Right atrium auricular region (tissue), 2 donors: ENCODE results near the gene PSMD9. TPM values are rescaled to one million over a fixed set of nuclear protein-coding genes. Genes with fewer than 3 reads are reported as not detected.

ENCODE experiments used
- DNase-seq: peaks from one replicate; pipeline ENCODE4 v3.0.0-alpha.2; 2019; ENCODE audit warnings: low spot score
- H3K27ac ChIP-seq, 2 donors: fragments of 200-600 bp; sonication (generic); 1 replicate in 1 of 2; 2 replicates in 1 of 2; pipeline ENCODE4 v1.5.1; 2016 to 2019
- H3K27me3 ChIP-seq, 2 donors: fragments of 200-600 bp; sonication (generic); one replicate each; pipeline versions ENCODE4 v1.5.1 to v1.6.0; 2017 to 2019
- H3K36me3 ChIP-seq: fragments of 200-600 bp; sonication (generic); one replicate; pipeline ENCODE4 v1.5.1; 2016
- H3K4me1 ChIP-seq, 2 donors: fragments of 200-600 bp; sonication (generic); one replicate each; pipeline versions ENCODE4 v1.5.1 to v1.6.0; 2017 to 2019
- H3K4me3 ChIP-seq, 2 donors: fragments of 200-600 bp; sonication (generic); 1 replicate in 1 of 2; 2 replicates in 1 of 2; pipeline ENCODE4 v1.5.1; 2017 to 2019; ENCODE audit warnings: mild to moderate bottlenecking in 1 of 2, moderate library complexity in 1 of 2
- H3K9me3 ChIP-seq, 2 donors: fragments of 200-600 bp; sonication (generic); one replicate each; pipeline ENCODE4 v1.5.1; 2019
- total RNA-seq, 2 donors: library from RNA; depleted of rRNA; stranded (reverse); fragments of >200 nt; gene quantifications; one replicate each; pipeline ENCODE4 v1.1.0, GENCODE V29; 2016
- TF ChIP-seq, protein P1 (sequence below), 2 donors: fragments of 200-600 bp; sonication (generic); IDR thresholded peaks; one replicate each; pipeline ENCODE4 v1.5.1; 2019; ENCODE audit warnings: antibody characterized with exemption in 2 of 2

The PSMD9 gene
- total RNA-seq, 2 donors from 2014 or later = 33.2 to 59.2 TPM

DNA sequence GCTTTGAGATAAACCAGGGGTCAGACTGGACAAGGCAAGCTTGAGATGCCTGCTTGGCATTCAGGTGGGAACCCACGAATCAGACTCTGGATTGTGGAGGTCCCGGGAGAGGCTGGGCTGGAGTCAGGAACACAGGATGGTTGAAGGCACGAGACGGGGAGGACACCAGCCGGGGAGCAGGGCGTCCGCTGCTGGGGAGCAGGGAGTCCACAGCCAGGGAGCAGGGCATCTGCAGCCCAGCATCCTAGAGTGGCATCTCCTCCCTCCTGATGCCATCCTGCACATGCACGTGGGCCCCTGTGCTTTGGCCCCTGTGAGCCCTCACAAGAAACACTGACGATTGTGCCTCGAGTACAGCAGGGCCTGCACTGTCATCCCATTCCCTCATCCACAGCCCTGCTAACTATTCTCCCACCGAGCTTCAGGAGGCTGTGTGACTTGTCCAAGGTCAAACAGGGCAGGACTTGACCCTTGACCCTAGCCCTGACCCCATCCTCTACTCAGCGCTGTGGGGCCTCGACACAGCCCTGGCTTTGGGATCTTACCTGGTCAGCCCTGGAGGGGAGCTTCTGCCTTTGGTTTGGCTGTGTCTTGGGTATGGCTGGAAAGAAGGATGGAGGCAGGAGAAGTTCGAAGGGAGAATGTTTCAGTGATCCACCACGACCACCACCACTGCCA, 74.9 kb downstream of the PSMD9 start:
- Histone ChIP-seq H3K4me1 (no peaks in the 10 kb centered on the region), H3K36me3 (no peaks in the 10 kb centered on the region), H3K9me3 (no peaks in the 10 kb centered on the region), H3K27ac (no peak overlapping the region), H3K4me3 (no peak overlapping the region), H3K27me3 (no peaks in the 10 kb centered on the region)
- TF ChIP-seq, protein P1, sequence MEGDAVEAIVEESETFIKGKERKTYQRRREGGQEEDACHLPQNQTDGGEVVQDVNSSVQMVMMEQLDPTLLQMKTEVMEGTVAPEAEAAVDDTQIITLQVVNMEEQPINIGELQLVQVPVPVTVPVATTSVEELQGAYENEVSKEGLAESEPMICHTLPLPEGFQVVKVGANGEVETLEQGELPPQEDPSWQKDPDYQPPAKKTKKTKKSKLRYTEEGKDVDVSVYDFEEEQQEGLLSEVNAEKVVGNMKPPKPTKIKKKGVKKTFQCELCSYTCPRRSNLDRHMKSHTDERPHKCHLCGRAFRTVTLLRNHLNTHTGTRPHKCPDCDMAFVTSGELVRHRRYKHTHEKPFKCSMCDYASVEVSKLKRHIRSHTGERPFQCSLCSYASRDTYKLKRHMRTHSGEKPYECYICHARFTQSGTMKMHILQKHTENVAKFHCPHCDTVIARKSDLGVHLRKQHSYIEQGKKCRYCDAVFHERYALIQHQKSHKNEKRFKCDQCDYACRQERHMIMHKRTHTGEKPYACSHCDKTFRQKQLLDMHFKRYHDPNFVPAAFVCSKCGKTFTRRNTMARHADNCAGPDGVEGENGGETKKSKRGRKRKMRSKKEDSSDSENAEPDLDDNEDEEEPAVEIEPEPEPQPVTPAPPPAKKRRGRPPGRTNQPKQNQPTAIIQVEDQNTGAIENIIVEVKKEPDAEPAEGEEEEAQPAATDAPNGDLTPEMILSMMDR (IDR thresholded peaks at IDR 0.05) = no peak
- DNase-seq = no peak

DNA sequence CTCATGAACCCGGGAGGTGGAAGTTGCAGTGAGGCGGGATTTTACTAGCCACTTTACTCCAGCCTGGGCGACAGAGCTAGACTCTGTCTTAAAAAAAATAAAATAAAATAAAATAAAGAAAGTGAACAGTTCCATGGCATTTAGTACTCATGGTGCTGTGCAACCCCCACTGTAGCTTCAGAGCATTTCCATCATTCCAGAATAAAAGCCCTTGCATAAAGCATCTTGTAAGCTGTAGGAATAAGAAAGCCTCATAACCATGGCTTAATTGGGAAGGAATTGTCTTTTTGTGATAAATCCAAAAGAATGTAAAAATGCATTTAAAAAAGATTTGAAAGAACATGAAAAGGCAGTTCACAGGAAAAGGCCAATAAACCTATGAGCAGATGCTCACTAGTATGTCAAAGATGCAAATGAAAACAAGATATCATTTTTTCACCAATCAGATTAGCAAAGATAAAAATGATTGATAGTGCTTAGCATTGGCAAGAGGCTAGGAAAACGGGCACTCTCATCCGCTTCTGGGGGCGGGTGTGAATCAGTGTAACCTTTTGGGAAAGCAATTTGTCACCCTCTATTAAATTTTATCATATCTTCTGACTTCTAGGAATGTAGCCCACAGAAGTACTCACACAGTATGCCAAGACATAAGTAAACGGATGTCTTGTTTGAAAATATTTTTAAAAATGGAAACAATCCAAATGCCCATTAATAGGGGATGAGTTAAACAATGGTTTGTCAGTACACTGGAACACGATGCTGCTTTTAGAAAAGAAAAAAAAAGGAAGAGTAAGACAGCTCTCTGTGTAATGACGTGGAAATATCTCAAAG, 76.4 kb downstream of the PSMD9 start:
- TF ChIP-seq, protein P1 (IDR thresholded peaks at IDR 0.05) = no peak
- Histone ChIP-seq H3K4me1 (no peaks in the 10 kb centered on the region), H3K4me3 (no peak overlapping the region), H3K27ac (no peak overlapping the region), H3K9me3 (no peaks in the 10 kb centered on the region), H3K36me3 (no peaks in the 10 kb centered on the region), H3K27me3 (no peaks in the 10 kb centered on the region)
- no peak for DNase-seq

DNA sequence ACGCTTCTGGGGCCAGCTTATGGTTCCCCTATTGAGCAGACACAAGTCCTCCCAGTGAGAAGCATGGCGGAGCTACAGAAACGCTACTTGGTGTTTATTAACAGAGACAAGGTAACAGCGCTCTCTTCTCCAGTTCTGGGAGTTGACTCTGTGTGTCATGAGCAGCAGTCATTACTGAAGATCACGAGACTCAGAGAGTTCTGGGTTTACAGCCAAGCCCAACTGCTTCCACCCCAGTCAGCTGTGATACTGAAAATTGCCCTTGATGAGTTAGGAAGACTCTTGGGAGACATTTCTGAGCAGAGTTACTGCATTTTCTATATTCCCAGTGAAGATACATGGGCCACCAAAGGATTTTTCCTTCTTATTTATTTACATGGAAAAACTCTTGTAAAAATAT, 78.4 kb downstream of the PSMD9 start:
- no peaks in the 10 kb centered on the region for H3K4me1 ChIP-seq
- H3K27me3 ChIP-seq = no peaks in the 10 kb centered on the region
- H3K36me3 ChIP-seq = no peaks in the 10 kb centered on the region
- H3K27ac ChIP-seq = peak overlapping the region; percentile 64 to 79
- no peaks in the 10 kb centered on the region for H3K9me3 ChIP-seq
- DNase-seq = no peak
- no peak overlapping the region for H3K4me3 ChIP-seq
- TF ChIP-seq, protein P1 (IDR thresholded peaks at IDR 0.05) = no peak

Other genes starting within 250 kb of the PSMD9 start
- under 1 TPM in 1 of 2 donors, not detected in 1; 0.35 TPM for gene MORN3, start 219.1 kb upstream of the PSMD9 start, total RNA-seq
- gene TMEM120B, start 176.0 kb upstream of the PSMD9 start, total RNA-seq = 1 to 10 TPM; 3.3 to 4.7 TPM
- gene RHOF, start 95.1 kb upstream of the PSMD9 start, total RNA-seq = 10 to 100 TPM in 1 of 2 donors, 1 to 10 TPM in 1; 7.3 to 21.9 TPM
- 1 to 10 TPM; 6.0 to 9.3 TPM for gene SETD1B, start 84.8 kb upstream of the PSMD9 start, total RNA-seq
- 1 to 10 TPM in 1 of 2 donors, under 1 TPM in 1; 0.39 to 1.3 TPM for gene HPD, start 29.9 kb upstream of the PSMD9 start, total RNA-seq
- gene CFAP251, start 29.8 kb downstream of the PSMD9 start, total RNA-seq = 1 to 10 TPM; 1.0 to 2.2 TPM
- gene BCL7A, start 133.1 kb downstream of the PSMD9 start, total RNA-seq = 10 to 100 TPM; 11.5 to 21.2 TPM
- gene MLXIP, start 190.0 kb downstream of the PSMD9 start, total RNA-seq = 10 to 100 TPM; 14.2 to 24.1 TPM